Upper lobe of right lung (tissue), 1 donor: ENCODE data around the gene TOMM5. TPM values are rescaled to one million over a fixed set of nuclear protein-coding genes. Genes with fewer than 3 reads are reported as not detected.
"Not testable (repeated sequence)": the region's sequence is repeated elsewhere in the genome, so short reads cannot be mapped to it uniquely, and the experiment has no call there.

Experiments
- ATAC-seq: fragments of 200-7000 bp; cut with Tn5 transposase; one replicate; pipeline ENCODE4 v1.9.1; 2020; ENCODE audit warnings: mild to moderate bottlenecking, moderate library complexity
- DNase-seq: peaks from one replicate; pipeline ENCODE4 v3.0.0-alpha.2; 2020
- H3K27ac ChIP-seq: fragments of 200-600 bp; one replicate; pipeline ENCODE4 v1.8.0; 2022
- H3K27me3 ChIP-seq: fragments of 200-600 bp; one replicate; pipeline ENCODE4 v1.8.0; 2022; ENCODE audit warnings: mild to moderate bottlenecking
- H3K36me3 ChIP-seq: fragments of 200-600 bp; one replicate; pipeline ENCODE4 v1.8.0; 2022
- H3K4me1 ChIP-seq: fragments of 200-600 bp; one replicate; pipeline ENCODE4 v1.8.0; 2022
- H3K4me3 ChIP-seq: fragments of 200-600 bp; one replicate; pipeline ENCODE4 v1.8.0; 2022; ENCODE audit warnings: mild to moderate bottlenecking
- H3K9me3 ChIP-seq: fragments of 200-600 bp; one replicate; pipeline ENCODE4 v1.8.0; 2022
- intact Hi-C: fragments of 100-400 bp; cut with DNase I; formaldehyde crosslinking; loops from one replicate; pipeline ENCODE4 v1.11.0; 2022
- total RNA-seq: library from RNA; stranded (reverse); fragmentation: NEBNext Ultra II Directional; extraction: Animal tissue kit (Norgen Biotek cat#: 25700); gene quantifications from one replicate; pipeline ENCODE4 v1.2.1, GENCODE V29; 2021
- TF ChIP-seq, protein P1 (sequence below): fragments of 200-600 bp; IDR thresholded peaks from one replicate; pipeline ENCODE4 v1.8.0; 2022; ENCODE audit warnings: antibody characterized with exemption
- donor health status: DM: no; HTN: yes; CAD: no; lungs with severe emphysema.

TOMM5 gene
- total RNA-seq, 1 donor from 2014 or later = 60.7 TPM

DNA sequence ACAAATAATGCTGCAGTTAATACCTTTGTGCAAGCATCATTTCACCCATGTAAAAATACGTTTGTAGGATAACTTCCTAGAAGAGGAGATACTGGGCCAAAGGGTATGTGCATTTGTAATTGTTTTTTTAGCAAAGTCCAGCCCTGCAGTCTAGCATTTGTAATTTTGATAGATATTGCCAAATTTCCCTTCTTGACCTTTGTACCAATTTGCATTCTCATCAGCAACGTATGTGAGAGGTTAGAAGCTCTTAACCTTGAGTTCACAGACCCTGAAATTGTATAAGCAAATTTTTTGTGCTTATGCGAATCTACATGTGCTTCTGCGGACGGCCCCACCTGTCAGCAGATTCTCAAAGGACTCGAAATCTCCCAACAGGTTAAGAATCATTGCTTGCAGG lies 18.6 kb upstream of the TOMM5 start:
- no peaks in the 10 kb centered on the region for H3K4me1 ChIP-seq
- H3K27ac ChIP-seq = no peak overlapping the region
- TF ChIP-seq, protein P1, sequence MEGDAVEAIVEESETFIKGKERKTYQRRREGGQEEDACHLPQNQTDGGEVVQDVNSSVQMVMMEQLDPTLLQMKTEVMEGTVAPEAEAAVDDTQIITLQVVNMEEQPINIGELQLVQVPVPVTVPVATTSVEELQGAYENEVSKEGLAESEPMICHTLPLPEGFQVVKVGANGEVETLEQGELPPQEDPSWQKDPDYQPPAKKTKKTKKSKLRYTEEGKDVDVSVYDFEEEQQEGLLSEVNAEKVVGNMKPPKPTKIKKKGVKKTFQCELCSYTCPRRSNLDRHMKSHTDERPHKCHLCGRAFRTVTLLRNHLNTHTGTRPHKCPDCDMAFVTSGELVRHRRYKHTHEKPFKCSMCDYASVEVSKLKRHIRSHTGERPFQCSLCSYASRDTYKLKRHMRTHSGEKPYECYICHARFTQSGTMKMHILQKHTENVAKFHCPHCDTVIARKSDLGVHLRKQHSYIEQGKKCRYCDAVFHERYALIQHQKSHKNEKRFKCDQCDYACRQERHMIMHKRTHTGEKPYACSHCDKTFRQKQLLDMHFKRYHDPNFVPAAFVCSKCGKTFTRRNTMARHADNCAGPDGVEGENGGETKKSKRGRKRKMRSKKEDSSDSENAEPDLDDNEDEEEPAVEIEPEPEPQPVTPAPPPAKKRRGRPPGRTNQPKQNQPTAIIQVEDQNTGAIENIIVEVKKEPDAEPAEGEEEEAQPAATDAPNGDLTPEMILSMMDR = no peak
- H3K4me3 ChIP-seq = no peak overlapping the region
- peaks cover 11% of the 10 kb centered on the region for H3K27me3 ChIP-seq
- H3K36me3 ChIP-seq = no peaks in the 10 kb centered on the region
- DNase-seq = no peak
- intact Hi-C loops = no loop called here
- no peaks in the 10 kb centered on the region for H3K9me3 ChIP-seq
- ATAC-seq = no peak

DNA sequence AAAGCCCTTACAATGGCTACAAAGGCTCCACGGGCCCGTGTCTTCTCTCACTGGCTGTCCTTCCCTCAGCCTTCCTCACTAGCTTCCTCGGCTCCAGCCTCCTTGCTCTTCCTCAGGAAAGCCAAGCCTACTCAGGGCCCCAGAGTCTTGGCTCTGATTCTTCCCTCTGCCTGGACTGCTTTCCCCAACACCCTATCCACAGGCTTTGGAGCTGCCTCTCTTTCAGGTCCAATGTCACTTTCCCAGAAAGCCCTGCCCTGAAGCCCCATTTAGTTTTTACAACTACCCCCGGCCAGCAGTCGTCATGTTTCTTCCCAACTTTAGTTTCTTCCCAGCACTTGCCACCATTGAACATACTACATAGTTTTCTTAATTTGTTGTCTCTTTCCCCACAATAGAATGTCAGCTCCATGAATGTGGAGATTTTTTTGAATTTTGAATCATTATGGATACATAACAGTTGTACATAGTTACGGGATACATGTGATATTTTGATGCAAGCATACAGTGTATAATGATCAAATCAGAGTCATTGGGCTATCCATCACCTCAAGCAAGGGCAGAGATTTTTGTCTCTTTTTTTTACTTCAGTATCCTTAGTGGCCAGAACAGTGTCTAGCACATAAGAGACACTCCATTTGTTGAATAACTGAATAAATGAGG lies 17.5 kb upstream of the TOMM5 start:
- Histone ChIP-seq H3K9me3 (no peaks in the 10 kb centered on the region), H3K27me3 (peaks cover 11% of the 10 kb centered on the region), H3K4me3 (no peak overlapping the region), H3K27ac (no peak overlapping the region), H3K4me1 (no peaks in the 10 kb centered on the region), H3K36me3 (no peaks in the 10 kb centered on the region)
- TF ChIP-seq, protein P1 = no peak
- ATAC-seq = no peak
- intact Hi-C loops = no loop called here
- no peak for DNase-seq

GRCh38 chr9:37608250-37608649 lies 15.9 kb upstream of the TOMM5 start:
- no peaks in the 10 kb centered on the region for H3K4me1 ChIP-seq
- H3K27me3 ChIP-seq = peaks cover 11% of the 10 kb centered on the region
- ATAC-seq (no peak), DNase-seq (no peak)
- no peaks in the 10 kb centered on the region for H3K9me3 ChIP-seq
- no peak overlapping the region for H3K27ac ChIP-seq
- H3K4me3 ChIP-seq = no peak overlapping the region
- intact Hi-C loops = no loop called here
- TF ChIP-seq, protein P1 = no peak
- H3K36me3 ChIP-seq = no peaks in the 10 kb centered on the region

DNA sequence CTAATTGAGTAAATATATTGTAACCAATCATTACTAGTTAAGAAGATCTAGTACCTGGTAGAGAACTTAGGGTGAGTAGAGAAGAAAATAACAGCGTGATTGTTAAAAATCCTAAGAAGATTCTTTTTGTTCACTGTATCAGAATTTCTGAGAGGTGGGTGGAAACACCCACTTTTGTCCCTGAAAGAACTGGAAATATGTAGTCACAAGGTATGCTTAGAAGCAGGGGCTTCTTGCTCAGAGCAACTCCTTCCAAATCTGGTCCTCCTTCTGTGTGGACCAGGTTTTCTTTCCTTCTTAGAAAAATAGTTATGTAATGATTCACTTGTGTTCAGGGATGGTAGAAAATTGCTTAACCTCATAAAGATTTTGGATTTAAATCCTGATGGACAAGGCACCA lies 11.9 kb upstream of the TOMM5 start:
- Histone ChIP-seq H3K4me1 (no peaks in the 10 kb centered on the region), H3K4me3 (no peak overlapping the region), H3K27me3 (peaks cover 7% of the 10 kb centered on the region), H3K27ac (no peak overlapping the region), H3K9me3 (no peaks in the 10 kb centered on the region), H3K36me3 (no peaks in the 10 kb centered on the region)
- intact Hi-C loops = no loop called here
- ATAC-seq (no peak), DNase-seq (no peak)
- TF ChIP-seq, protein P1 = no peak

- TF ChIP-seq, protein P1 = no peak
- H3K27ac ChIP-seq = no peak overlapping the region
- H3K4me1 ChIP-seq = no peaks in the 10 kb centered on the region
- DNase-seq = peak; percentile 69
- H3K27me3 ChIP-seq = peaks cover 12% of the 10 kb centered on the region
- H3K36me3 ChIP-seq = no peaks in the 10 kb centered on the region
- H3K9me3 ChIP-seq = no peaks in the 10 kb centered on the region
- intact Hi-C loops = no loop called here
- ATAC-seq = peak; percentile 89
- H3K4me3 ChIP-seq = no peak overlapping the region
Observed at GRCh38 chr9:37602817-37603216, 10.4 kb upstream of the TOMM5 start.

DNA sequence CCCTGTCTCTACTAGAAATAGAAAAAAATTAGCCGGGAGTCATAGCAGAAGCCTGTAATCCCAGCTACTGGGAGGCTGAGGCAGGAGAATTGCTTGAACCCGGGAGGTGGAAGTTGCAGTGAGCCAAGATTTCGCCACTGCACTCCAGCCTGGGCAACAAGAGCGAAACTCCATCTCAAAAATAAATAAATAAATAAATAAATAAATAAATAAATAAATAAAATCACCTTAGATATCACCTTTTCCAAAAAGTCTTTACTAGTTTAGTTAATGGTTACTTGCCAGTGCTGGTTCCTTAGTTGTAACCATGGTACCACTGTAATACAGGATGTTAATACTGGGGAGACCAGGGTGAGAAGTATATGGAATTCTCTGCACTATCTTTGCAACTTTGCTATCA lies 9.7 kb upstream of the TOMM5 start:
- DNase-seq, H3K4me1 ChIP-seq, intact Hi-C loops, ATAC-seq, H3K9me3 ChIP-seq, H3K27ac ChIP-seq, H3K36me3 ChIP-seq, H3K4me3 ChIP-seq: not testable (repeated sequence)
- peaks cover 11% of the 10 kb centered on the region for H3K27me3 ChIP-seq
